Esophagus squamous epithelium (tissue), 4 donors: ENCODE measurements around the gene UNKL.

Source experiments
- POLR2A ChIP-seq, 4 donors: fragments of 450-650 bp; IDR thresholded peaks; one replicate each; pipeline ENCODE4 v1.6.1; 2017; ENCODE audit warnings: antibody characterized with exemption in 4 of 4, mild to moderate bottlenecking in 4 of 4, moderate library complexity in 3 of 4
- TF ChIP-seq, protein P1 (sequence below), 6 experiments: fragments of 450-650 bp in 4 of 6; fragments of 200-600 bp in 2 of 6; sonication (generic) in 2 of 6; IDR thresholded peaks; one replicate each; pipeline ENCODE4 v1.5.1; 2016 to 2019; ENCODE audit warnings: antibody characterized with exemption in 6 of 6, mild to moderate bottlenecking in 4 of 6, moderate library complexity in 4 of 6

DNA sequence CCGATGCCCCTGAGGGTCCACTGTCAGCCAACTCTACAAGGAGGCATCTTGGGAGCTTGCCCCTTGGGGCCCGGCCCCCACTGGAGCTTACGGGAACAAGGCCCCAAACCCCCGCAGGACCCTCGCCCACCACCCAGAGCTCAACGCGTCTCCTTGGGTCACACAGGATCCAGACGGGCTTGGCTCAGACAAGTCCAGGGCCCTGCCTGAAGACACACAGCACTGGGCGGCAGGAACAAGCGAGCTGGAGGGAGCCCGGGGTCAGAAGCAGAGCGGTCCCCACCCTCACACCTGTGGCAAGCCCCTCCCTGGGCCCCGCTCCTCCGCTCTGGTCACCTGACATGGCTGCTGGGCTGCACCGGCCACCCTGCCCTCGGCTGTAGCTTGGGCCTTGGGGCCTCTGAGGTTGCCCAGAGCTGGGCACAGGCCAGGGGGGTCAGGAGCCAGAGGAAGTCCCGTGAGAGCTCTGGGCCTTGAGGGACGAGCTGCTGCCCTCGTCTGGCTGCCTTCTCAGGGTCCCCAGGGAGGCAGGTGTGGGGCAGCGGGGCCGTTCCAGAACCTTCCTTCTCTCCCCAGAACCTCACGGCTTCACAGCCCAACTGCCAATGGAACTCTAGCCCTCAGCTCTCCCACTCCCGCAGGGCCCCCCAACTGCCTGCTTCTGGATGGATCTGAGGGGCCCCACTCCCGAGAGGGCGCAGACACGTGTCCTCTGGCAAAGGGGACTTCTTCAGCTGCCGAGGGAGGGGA, 29.7 kb upstream of the UNKL start, which contains the start of gene CCDC154:
- TF ChIP-seq, protein P1, sequence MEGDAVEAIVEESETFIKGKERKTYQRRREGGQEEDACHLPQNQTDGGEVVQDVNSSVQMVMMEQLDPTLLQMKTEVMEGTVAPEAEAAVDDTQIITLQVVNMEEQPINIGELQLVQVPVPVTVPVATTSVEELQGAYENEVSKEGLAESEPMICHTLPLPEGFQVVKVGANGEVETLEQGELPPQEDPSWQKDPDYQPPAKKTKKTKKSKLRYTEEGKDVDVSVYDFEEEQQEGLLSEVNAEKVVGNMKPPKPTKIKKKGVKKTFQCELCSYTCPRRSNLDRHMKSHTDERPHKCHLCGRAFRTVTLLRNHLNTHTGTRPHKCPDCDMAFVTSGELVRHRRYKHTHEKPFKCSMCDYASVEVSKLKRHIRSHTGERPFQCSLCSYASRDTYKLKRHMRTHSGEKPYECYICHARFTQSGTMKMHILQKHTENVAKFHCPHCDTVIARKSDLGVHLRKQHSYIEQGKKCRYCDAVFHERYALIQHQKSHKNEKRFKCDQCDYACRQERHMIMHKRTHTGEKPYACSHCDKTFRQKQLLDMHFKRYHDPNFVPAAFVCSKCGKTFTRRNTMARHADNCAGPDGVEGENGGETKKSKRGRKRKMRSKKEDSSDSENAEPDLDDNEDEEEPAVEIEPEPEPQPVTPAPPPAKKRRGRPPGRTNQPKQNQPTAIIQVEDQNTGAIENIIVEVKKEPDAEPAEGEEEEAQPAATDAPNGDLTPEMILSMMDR (IDR thresholded peaks at IDR 0.05), result no peak
- TF ChIP-seq POLR2A (IDR thresholded peaks at IDR 0.05), result no peak
